HUES48 (cell line): Measurements from ENCODE around the gene ENC1.

ENCODE experiments used
- H3K27ac ChIP-seq: one replicate; pipeline ENCODE4 v1.7.0; 2013; ENCODE audit warnings: low read depth, low read length, inconsistent platforms
- H3K27me3 ChIP-seq: 2 replicates; pipeline ENCODE4 v1.6.1; 2013; ENCODE audit warnings: mild to moderate bottlenecking, low read length; ENCODE audit not compliant: control insufficient read depth, insufficient read depth
- H3K36me3 ChIP-seq: 2 replicates; pipeline ENCODE4 v1.6.1; 2013; ENCODE audit warnings: low read length; ENCODE audit not compliant: control insufficient read depth, insufficient read depth
- H3K4me1 ChIP-seq: 2 replicates; pipeline ENCODE4 v1.6.1; 2013; ENCODE audit warnings: mild to moderate bottlenecking, low read length; ENCODE audit not compliant: control insufficient read depth, insufficient read depth
- H3K4me3 ChIP-seq: 2 replicates; pipeline ENCODE4 v1.5.1; 2013; ENCODE audit warnings: mild to moderate bottlenecking, low read depth, low read length
- H3K9ac ChIP-seq: 2 replicates; pipeline ENCODE4 v1.6.1; 2013; ENCODE audit warnings: mild to moderate bottlenecking, low read depth, low read length, moderate library complexity
- H3K9me3 ChIP-seq: 2 replicates; pipeline ENCODE4 v1.6.1; 2013; ENCODE audit warnings: low read length; ENCODE audit not compliant: control insufficient read depth, insufficient read depth

Gene ENC1

GRCh38 chr5:74655716-74656115, 15.2 kb upstream of the ENC1 start:
- Histone ChIP-seq H3K4me1 (no peaks in the 10 kb centered on the region), H3K9me3 (0 out of 2 replicates have a peak, but pooled peaks cover 4% of the 10 kb centered on the region), H3K36me3 (no peaks in the 10 kb centered on the region), H3K27ac (no peak overlapping the region), H3K9ac (no peak overlapping the region), H3K4me3 (no peak overlapping the region), H3K27me3 (no peaks in the 10 kb centered on the region)

GRCh38 chr5:74655206-74655605, 14.7 kb upstream of the ENC1 start:
- no peaks in the 10 kb centered on the region for H3K4me1 ChIP-seq

GRCh38 chr5:74653991-74654390, 13.5 kb upstream of the ENC1 start:
- H3K4me3 ChIP-seq, result no peak overlapping the region
- H3K9ac ChIP-seq, result no peak overlapping the region
- no peaks in the 10 kb centered on the region for H3K4me1 ChIP-seq
- H3K27me3 ChIP-seq, result no peaks in the 10 kb centered on the region
- H3K36me3 ChIP-seq, result no peaks in the 10 kb centered on the region
- H3K27ac ChIP-seq, result no peak overlapping the region
- H3K9me3 ChIP-seq, result 0 out of 2 replicates have a peak, but pooled peaks cover 4% of the 10 kb centered on the region

More at GRCh38 chr5:74655206-74655605, 14.7 kb upstream of the ENC1 start:
- Histone ChIP-seq H3K9me3 (0 out of 2 replicates have a peak, but pooled peaks cover 4% of the 10 kb centered on the region), H3K27ac (no peak overlapping the region), H3K27me3 (no peaks in the 10 kb centered on the region), H3K4me3 (no peak overlapping the region), H3K36me3 (no peaks in the 10 kb centered on the region), H3K9ac (no peak overlapping the region)

GRCh38 chr5:74652576-74652975, 12.0 kb upstream of the ENC1 start:
- no peaks in the 10 kb centered on the region for H3K9me3 ChIP-seq
- H3K4me1 ChIP-seq, result no peaks in the 10 kb centered on the region
- no peaks in the 10 kb centered on the region for H3K36me3 ChIP-seq
- no peak overlapping the region for H3K27ac ChIP-seq
- no peaks in the 10 kb centered on the region for H3K27me3 ChIP-seq
- no peak overlapping the region for H3K4me3 ChIP-seq
- no peak overlapping the region for H3K9ac ChIP-seq

- Histone ChIP-seq H3K27me3 (no peaks in the 10 kb centered on the region), H3K4me1 (peaks cover 3% of the 10 kb centered on the region; the same call in 1 of the 2 replicates), H3K4me3 (no peak overlapping the region), H3K27ac (no peak overlapping the region), H3K9ac (no peak overlapping the region), H3K9me3 (no peaks in the 10 kb centered on the region), H3K36me3 (no peaks in the 10 kb centered on the region)
These were observed 11.2 kb upstream of the ENC1 start for GRCh38 chr5:74651710-74652109.

- Histone ChIP-seq H3K27me3 (no peaks in the 10 kb centered on the region), H3K9ac (no peak overlapping the region), H3K4me3 (no peak overlapping the region), H3K36me3 (no peaks in the 10 kb centered on the region), H3K27ac (no peak overlapping the region), H3K4me1 (peaks cover 3% of the 10 kb centered on the region; the same call in 1 of the 2 replicates), H3K9me3 (no peaks in the 10 kb centered on the region)
These were observed 9.0 kb upstream of the ENC1 start for GRCh38 chr5:74649421-74649973.

- H3K4me3 ChIP-seq, result no peak overlapping the region
- no peaks in the 10 kb centered on the region for H3K9me3 ChIP-seq
- no peak overlapping the region for H3K27ac ChIP-seq
- no peak overlapping the region for H3K9ac ChIP-seq
- peaks cover 3% of the 10 kb centered on the region; the same call in 1 of the 2 replicates for H3K4me1 ChIP-seq
- no peaks in the 10 kb centered on the region for H3K36me3 ChIP-seq
- peaks cover 1% of the 10 kb centered on the region; the same call in 1 of the 2 replicates for H3K27me3 ChIP-seq
These were observed 8.3 kb upstream of the ENC1 start for GRCh38 chr5:74648835-74649293.

- Histone ChIP-seq H3K4me3 (no peak overlapping the region), H3K27ac (no peak overlapping the region), H3K27me3 (peaks cover 19% of the 10 kb centered on the region), H3K9me3 (no peaks in the 10 kb centered on the region), H3K9ac (no peak overlapping the region), H3K4me1 (peaks cover 9% of the 10 kb centered on the region; the same call in 1 of the 2 replicates), H3K36me3 (no peaks in the 10 kb centered on the region)
These were observed 6.6 kb upstream of the ENC1 start for GRCh38 chr5:74647096-74647495.

- Histone ChIP-seq H3K27ac (no peak overlapping the region), H3K4me3 (no peak overlapping the region), H3K4me1 (peaks cover 25% of the 10 kb centered on the region)
These were observed 2.6 kb upstream of the ENC1 start for GRCh38 chr5:74643111-74643562.

GRCh38 chr5:74642543-74642863, 2.0 kb upstream of the ENC1 start:
- H3K27me3 ChIP-seq, result peaks cover 48% of the 10 kb centered on the region
- no peak overlapping the region for H3K9ac ChIP-seq
- peak overlapping the region; percentile 97; the same call in 1 of the 2 replicates for H3K4me3 ChIP-seq
- no peaks in the 10 kb centered on the region for H3K36me3 ChIP-seq
- H3K4me1 ChIP-seq, result peaks cover 25% of the 10 kb centered on the region
- H3K27ac ChIP-seq, result no peak overlapping the region
- H3K9me3 ChIP-seq, result no peaks in the 10 kb centered on the region

More at GRCh38 chr5:74643111-74643562, 2.6 kb upstream of the ENC1 start:
- Histone ChIP-seq H3K9ac (no peak overlapping the region), H3K36me3 (no peaks in the 10 kb centered on the region), H3K27me3 (peaks cover 46% of the 10 kb centered on the region), H3K9me3 (no peaks in the 10 kb centered on the region)

GRCh38 chr5:74641735-74642542, 1.4 kb upstream of the ENC1 start:
- peaks cover 48% of the 10 kb centered on the region for H3K27me3 ChIP-seq
- H3K9me3 ChIP-seq, result no peaks in the 10 kb centered on the region
- H3K36me3 ChIP-seq, result no peaks in the 10 kb centered on the region
- peaks cover 22% of the 10 kb centered on the region for H3K4me1 ChIP-seq
- H3K9ac ChIP-seq, result peak overlapping the region; percentile 29; the same call in 1 of the 2 replicates
- H3K4me3 ChIP-seq, result peak overlapping the region; percentile 97
- H3K27ac ChIP-seq, result peak overlapping the region; percentile 15
